Neural crest cell (in vitro differentiated cells): Measurements from ENCODE around the gene POLA2. TPM values are rescaled to one million over a fixed set of nuclear protein-coding genes. Genes with fewer than 3 reads are reported as not detected.
"Not testable (repeated sequence)": the region's sequence is repeated elsewhere in the genome, so short reads cannot be mapped to it uniquely, and the experiment has no call there.

Experiments used
- DNase-seq: peaks from one replicate; pipeline ENCODE4 v3.0.0; 2021; ENCODE audit warnings: low read depth, mixed read lengths, low spot score
- H3K27ac Mint-ChIP-seq: one replicate; pipeline ENCODE4 v1.8.0; 2021; ENCODE audit warnings: mild to moderate bottlenecking, mixed read lengths; ENCODE audit not compliant: unreplicated experiment
- H3K27me3 Mint-ChIP-seq: 2 replicates; pipeline ENCODE4 v1.8.0; 2021; ENCODE audit warnings: low read depth, mild to moderate bottlenecking, mixed read lengths
- H3K36me3 Mint-ChIP-seq: 2 replicates; pipeline ENCODE4 v1.8.0; 2021; ENCODE audit warnings: low read depth, mild to moderate bottlenecking, mixed read lengths
- H3K4me1 Mint-ChIP-seq: 2 replicates; pipeline ENCODE4 v1.8.0; 2021; ENCODE audit warnings: mixed read lengths
- H3K4me3 Mint-ChIP-seq: one replicate; pipeline ENCODE4 v1.8.0; 2021; ENCODE audit warnings: mild to moderate bottlenecking, mixed read lengths
- H3K9me3 Mint-ChIP-seq: 2 replicates; pipeline ENCODE4 v1.8.0; 2021; ENCODE audit warnings: mixed read lengths
- total RNA-seq: library from RNA; stranded (reverse); gene quantifications from 2 replicates; pipeline ENCODE4 v1.2.1, GENCODE V29; 2021
- TF ChIP-seq, protein P1 (sequence below): fragments of 200-600 bp; sonication (generic); conservative IDR thresholded peaks from 2 replicates; pipeline ENCODE4 v1.5.0; 2021; ENCODE audit warnings: antibody characterized with exemption, mild to moderate bottlenecking

POLA2 gene
- total RNA-seq, 1 donor from 2014 or later: 66.9 TPM

DNA sequence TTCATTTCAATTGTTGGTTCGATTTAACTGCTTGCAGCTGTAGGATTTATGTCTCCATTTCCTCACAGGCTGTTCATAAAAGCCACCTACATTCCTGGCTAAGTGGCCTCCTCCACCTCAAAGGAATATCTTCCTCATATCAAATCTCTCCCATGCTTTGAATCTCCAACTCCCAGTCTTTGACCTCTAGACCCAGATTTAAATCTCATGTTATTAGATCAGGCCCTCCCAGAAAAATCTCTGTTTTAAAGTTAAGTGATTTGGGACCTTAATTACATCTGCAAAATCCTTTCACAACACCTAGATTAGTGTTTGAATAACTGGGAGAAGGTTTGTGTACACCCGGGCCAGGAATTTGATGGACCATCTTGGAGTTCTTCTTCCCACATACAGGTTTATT, 33.9 kb upstream of the POLA2 start:
- H3K36me3 Mint-ChIP-seq: no peaks in the 10 kb centered on the region
- no peak overlapping the region for H3K4me3 Mint-ChIP-seq
- no peak overlapping the region for H3K27ac Mint-ChIP-seq
- H3K4me1 Mint-ChIP-seq: peaks cover 8% of the 10 kb centered on the region
- DNase-seq: no peak
- no peaks in the 10 kb centered on the region for H3K9me3 Mint-ChIP-seq
- TF ChIP-seq, protein P1, sequence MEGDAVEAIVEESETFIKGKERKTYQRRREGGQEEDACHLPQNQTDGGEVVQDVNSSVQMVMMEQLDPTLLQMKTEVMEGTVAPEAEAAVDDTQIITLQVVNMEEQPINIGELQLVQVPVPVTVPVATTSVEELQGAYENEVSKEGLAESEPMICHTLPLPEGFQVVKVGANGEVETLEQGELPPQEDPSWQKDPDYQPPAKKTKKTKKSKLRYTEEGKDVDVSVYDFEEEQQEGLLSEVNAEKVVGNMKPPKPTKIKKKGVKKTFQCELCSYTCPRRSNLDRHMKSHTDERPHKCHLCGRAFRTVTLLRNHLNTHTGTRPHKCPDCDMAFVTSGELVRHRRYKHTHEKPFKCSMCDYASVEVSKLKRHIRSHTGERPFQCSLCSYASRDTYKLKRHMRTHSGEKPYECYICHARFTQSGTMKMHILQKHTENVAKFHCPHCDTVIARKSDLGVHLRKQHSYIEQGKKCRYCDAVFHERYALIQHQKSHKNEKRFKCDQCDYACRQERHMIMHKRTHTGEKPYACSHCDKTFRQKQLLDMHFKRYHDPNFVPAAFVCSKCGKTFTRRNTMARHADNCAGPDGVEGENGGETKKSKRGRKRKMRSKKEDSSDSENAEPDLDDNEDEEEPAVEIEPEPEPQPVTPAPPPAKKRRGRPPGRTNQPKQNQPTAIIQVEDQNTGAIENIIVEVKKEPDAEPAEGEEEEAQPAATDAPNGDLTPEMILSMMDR: no peak
- peaks cover 39% of the 10 kb centered on the region for H3K27me3 Mint-ChIP-seq

DNA sequence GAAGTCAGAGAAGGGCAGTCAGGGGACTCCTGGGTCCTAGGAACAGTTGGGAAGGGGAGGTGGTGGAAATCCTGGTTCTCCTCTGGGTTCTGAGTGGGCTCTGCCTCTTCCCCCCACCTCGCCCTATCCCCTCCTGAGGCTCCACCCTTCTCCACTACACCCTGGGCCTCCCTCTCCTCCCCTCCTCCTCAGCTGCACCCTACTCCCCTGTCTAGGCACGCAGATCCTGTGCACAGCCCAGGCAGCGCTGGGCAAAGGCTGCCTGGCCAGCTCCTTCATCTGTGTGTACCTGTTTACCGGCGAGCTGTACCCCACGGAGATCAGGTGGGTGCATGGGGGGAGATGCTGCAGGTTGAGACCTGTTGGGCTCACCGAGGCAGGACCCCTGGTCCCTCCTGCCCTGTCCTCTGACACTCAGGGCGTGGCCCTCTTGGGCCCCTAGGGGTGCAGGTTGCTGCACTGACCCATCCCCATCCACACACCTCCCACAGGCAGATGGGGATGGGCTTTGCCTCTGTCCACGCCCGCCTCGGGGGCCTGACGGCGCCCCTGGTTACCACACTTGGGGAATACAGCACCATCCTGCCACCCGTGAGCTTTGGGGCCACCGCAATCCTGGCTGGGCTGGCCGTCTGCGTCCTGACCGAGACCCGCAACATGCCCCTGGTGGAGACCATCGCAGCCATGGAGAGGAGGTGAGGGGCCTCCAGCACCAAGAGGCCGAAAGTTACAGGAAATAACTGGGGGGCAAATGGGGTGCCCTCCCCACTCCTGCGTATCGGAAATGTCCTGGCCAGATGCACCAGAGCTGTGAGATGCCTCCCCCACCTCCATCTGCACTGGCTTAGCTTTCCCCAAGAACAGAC, 25.3 kb upstream of the POLA2 start:
- no peak for DNase-seq
- TF ChIP-seq, protein P1: no peak
- no peaks in the 10 kb centered on the region for H3K9me3 Mint-ChIP-seq
- no peaks in the 10 kb centered on the region for H3K4me1 Mint-ChIP-seq
- H3K36me3 Mint-ChIP-seq: no peaks in the 10 kb centered on the region
- H3K27ac Mint-ChIP-seq: no peak overlapping the region
- no peaks in the 10 kb centered on the region for H3K27me3 Mint-ChIP-seq
- no peak overlapping the region for H3K4me3 Mint-ChIP-seq

DNA sequence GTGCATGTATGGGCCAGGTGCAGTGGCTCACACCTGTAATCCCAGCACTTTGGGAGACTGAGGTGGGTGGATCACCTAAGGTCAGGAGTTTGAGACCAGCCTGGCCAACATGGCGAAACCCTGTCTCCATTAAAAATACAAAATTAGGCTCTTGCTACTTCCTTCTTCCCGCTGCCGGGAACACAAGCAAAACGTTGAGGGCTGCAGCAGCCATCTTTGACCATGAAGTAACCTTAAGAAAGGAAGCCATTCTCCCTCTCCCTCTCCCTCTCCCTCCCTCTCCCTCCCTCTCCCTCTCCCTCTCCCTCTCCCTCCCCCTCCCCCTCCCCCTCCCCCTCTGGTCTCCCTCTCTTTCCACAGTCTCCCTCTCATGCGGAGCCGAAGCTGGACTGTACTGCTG, 23.5 kb upstream of the POLA2 start:
- DNase-seq, H3K27me3 Mint-ChIP-seq, H3K27ac Mint-ChIP-seq, H3K4me1 Mint-ChIP-seq, H3K4me3 Mint-ChIP-seq, H3K9me3 Mint-ChIP-seq, H3K36me3 Mint-ChIP-seq: not testable (repeated sequence)

DNA sequence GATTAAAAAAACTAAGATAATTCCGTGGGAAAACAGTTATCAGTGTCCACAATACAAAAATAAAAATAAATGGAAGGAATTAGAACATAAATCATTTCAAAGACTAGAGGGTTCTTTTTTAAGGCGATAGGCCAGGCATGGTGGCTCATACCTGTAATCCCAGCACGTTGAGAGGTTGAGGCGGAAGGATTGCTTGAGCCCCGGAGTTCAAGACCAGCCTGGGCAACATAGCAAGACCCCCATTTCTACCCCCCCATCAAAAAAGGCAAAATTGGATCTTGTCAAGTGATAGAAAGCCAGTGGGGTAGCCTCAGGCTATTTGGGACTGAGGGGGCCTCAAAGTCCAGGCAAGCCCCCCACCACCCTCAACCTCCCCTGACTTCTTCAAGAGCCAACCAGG, 20.6 kb upstream of the POLA2 start:
- no peak overlapping the region for H3K27ac Mint-ChIP-seq
- H3K36me3 Mint-ChIP-seq: no peaks in the 10 kb centered on the region
- no peak overlapping the region for H3K4me3 Mint-ChIP-seq
- H3K4me1 Mint-ChIP-seq: no peaks in the 10 kb centered on the region
- no peak for DNase-seq
- TF ChIP-seq, protein P1: no peak
- H3K27me3 Mint-ChIP-seq: no peaks in the 10 kb centered on the region
- H3K9me3 Mint-ChIP-seq: no peaks in the 10 kb centered on the region

DNA sequence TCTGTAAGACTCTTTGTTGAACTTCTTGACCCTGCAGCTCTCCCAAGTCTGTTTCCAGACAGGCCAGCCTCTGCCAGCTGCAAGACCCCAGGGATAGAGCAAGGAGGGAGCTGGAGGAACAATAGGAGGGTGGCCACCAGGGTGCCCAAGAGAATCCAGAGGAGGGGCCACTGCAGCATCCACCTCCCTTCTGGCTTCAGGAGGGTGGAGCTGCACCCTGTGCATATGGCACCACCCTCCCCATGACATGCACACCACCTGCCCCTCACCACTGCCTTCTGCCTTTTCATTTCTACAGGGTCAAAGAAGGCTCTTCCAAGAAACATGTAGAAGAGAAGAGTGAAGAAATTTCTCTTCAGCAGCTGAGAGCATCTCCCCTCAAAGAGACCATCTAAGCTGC, 20.1 kb upstream of the POLA2 start:
- Mint-ChIP-seq H3K27ac (no peak overlapping the region), H3K9me3 (no peaks in the 10 kb centered on the region), H3K27me3 (no peaks in the 10 kb centered on the region), H3K4me3 (no peak overlapping the region), H3K36me3 (no peaks in the 10 kb centered on the region), H3K4me1 (no peaks in the 10 kb centered on the region)
- TF ChIP-seq, protein P1: no peak
- no peak for DNase-seq

DNA sequence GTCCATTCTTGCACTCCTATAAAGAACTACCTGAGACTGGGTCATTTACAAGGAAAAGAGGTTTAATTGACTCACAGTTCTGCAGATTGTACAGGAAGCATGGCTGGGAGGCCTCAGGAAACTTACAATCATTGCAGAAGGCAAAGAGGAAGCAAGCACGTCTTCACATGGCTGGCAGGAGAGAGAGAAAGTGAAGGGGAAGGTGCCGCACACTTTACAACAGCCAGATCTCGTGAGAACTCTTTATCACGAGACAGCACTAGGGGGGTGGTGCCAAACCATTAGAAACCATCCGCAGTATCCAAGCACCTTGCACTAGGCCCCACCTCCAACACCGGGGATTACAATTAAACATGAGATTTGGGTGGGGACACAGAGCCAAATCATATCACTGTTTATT, 19.4 kb upstream of the POLA2 start:
- H3K4me1 Mint-ChIP-seq: no peaks in the 10 kb centered on the region
- TF ChIP-seq, protein P1: no peak
- H3K9me3 Mint-ChIP-seq: no peaks in the 10 kb centered on the region
- no peak overlapping the region for H3K4me3 Mint-ChIP-seq
- no peaks in the 10 kb centered on the region for H3K36me3 Mint-ChIP-seq
- no peak overlapping the region for H3K27ac Mint-ChIP-seq
- H3K27me3 Mint-ChIP-seq: peaks cover 2% of the 10 kb centered on the region
- no peak for DNase-seq
